Embryonic facial prominence (tissue), 1 donor: ENCODE results near the gene SYNE1.

Experiments used
- DNase-seq: peaks from one replicate; pipeline ENCODE4 v3.0.0-alpha.2; 2016; ENCODE audit errors: extremely low spot score

SYNE1 gene

GRCh38 chr6:152184573-152184916, 452.6 kb downstream of the SYNE1 start:
- no peak for DNase-seq

DNA sequence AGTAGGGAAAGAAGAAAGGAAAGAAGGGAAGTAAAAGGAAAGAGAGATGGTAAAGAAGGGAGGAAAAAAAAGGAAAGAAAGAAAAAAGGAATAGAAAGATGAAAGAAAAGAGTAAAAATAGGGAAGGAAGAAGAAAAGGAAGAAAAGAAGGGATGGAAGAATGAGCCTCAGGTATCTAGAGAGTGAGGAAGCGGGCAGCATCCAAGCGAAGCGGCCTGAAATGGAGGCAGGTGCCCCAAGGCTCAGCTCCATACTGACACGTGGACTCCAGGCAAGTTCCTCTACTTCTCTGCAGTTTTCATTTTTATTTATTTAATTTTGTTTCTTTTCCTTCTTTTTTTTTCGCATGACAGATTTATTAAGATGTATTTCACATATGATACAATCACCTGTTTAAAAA, 456.6 kb downstream of the SYNE1 start:
- no peak for DNase-seq

DNA sequence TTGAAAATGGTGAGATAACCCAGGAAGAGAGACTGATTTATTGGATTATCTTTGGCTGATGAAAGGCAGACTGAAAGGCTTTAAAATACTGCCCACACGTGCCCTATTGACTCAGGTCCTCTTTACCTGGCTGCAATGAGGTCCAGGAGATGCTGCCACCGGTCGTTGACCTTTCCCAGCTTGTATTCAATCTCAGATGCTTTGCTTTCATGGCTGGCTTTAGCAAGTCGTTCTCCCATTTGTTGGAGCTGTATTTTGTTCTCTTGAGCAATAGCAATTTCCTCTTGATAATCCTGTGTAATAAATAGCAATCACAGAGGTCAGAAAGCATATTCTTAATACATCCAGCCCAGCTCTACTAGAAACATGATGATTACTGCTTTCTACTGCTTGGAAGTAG, 460.9 kb downstream of the SYNE1 start:
- no peak for DNase-seq

GRCh38 chr6:152173957-152174356, 463.2 kb downstream of the SYNE1 start:
- DNase-seq: no peak

- no peak for DNase-seq
Measured at GRCh38 chr6:152173321-152173720, 463.8 kb downstream of the SYNE1 start.

- no peak for DNase-seq
Measured at GRCh38 chr6:152170702-152171667, 466.2 kb downstream of the SYNE1 start.

DNA sequence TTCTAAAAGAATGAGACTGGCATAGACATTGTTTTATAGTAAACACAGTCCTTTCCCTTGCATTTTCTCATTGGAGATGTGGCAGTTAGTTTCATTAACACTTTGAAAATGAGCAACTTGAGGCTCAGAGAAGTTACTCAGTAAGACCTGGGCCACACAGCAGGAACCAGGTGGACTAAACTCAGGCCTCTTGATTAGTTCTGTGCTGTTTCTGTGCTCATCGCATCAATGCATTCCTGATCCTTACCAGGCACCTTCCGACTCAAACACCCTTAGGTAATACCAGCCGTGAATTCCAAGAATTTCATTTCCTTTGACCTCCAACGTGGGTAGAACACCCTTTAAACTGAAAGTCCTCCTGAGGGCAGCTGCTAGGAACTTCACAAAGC, 466.9 kb downstream of the SYNE1 start:
- DNase-seq: no peak

DNA sequence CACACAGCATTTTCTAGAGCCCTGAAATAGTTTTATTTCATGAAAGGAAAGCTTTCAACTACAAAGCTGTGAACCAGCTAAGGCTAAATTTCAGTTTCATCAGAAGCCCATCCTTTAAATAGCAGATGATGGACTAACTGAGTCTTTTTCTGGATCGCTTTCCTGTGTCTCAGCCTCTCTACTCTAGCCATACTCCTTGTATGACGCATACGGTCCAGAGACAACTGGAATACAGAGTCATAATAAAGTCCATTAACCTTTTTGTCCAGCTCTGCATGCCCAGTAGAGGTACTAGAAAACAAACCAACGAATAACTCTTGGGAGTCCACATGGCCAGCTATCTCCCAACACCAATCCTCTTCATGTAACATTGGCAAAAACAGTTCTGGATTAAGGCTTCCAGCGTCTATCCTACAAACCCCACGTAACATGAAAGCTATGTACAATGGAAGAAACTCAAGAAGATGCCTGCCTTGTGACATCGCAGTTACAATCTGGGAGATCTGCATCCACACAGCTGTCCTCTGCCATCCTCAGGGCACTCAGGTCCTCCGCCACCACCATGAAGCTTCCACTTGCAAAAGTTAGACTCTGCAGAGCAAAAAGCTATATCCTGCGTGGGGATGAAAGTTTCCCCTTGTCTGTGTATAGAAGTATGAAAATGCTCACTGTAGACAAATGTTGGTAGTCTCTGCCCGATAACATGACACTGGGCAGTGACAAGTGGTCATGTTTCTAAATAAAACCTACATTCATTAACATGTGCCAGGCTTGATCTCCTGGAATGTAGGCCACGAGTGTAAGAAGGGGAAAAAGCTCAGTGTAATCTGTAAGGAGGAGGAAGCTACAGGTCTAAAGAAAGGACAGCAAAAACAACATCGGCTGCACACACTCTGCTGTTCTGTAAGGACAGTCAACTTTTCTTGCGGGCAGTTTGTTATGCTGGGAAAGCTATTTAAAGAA, 469.2 kb downstream of the SYNE1 start:
- DNase-seq: no peak

DNA sequence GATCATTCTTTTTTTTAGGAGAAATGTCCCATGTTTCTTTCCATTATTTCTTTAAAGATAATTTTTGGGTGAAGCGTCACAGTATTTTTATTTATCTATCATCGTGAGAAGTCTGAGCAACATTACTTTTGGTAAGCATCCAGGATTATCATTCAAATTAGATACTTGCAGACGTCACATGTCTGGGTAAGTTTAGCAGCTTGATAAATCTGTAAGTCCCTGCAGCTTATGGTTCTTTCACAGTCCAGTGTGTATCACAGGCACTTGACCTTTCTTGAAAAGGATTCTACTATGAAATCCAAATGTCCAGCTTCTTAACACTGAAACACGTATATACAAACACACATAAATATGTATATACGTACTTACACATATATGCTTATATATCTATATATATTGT, 470.3 kb downstream of the SYNE1 start:
- no peak for DNase-seq

- no peak for DNase-seq
Measured at GRCh38 chr6:152166497-152166896, 470.7 kb downstream of the SYNE1 start.

DNA sequence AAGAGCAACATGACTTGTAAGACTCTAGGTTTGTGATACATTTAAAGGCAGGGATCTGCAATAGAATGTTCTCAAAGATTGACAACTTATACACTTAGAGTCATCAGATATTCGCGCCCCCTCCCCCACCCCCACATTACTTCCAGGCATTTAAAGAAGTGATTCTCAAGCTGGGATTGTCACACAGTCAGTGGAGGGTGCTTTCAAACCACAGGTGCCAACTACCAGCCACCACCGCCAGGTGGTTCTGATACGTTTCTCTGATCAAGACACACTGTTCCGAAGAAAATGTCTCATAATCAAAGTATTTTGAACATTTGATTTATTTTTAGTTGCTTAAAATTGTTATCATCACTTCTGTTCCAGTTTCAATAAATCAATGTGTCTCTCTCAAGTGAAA, 472.2 kb downstream of the SYNE1 start:
- DNase-seq: no peak

DNA sequence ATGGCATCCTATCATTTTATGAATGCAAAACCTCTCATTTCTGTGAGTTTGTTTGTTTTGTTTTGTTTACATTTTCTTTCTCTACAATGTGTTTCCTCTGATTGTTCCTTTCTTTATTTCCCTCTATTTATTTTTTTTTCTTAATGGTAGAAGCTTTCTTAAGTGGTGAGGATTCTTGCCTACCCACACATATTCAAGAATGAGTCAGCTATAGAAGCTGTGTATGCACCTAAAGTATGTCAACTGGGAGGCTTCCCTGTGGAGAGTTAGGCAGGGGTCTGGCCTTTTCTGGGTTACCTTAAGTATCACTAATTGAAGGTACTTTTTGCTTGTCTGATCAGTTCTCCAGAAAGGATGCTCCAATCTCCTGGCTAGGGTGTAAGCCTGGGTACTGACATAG, 475.7 kb downstream of the SYNE1 start:
- no peak for DNase-seq

DNA sequence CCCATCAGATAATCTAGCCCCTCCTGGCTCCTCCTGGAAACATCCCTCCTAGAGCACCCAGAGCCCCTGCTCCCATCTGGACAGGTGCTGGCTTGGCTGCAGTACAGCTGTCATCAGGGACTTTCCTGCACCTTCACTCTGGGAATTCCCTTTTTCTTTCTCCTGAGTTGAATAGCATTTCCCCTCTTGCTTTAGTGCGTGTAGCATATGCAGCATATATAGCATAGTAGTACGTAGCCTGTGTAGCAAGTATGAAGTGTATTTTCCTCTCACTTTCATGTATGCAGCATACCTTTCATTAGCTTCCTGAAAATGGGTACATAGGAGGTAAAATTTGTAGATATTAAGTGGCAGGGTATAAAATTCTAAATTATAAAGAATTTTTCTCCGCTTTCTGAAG, 476.8 kb downstream of the SYNE1 start:
- DNase-seq: no peak

- no peak for DNase-seq
Measured at GRCh38 chr6:152155792-152156191, 481.4 kb downstream of the SYNE1 start.

GRCh38 chr6:152154559-152155356, 482.4 kb downstream of the SYNE1 start:
- no peak for DNase-seq

GRCh38 chr6:152151920-152152319, 485.2 kb downstream of the SYNE1 start:
- no peak for DNase-seq

DNA sequence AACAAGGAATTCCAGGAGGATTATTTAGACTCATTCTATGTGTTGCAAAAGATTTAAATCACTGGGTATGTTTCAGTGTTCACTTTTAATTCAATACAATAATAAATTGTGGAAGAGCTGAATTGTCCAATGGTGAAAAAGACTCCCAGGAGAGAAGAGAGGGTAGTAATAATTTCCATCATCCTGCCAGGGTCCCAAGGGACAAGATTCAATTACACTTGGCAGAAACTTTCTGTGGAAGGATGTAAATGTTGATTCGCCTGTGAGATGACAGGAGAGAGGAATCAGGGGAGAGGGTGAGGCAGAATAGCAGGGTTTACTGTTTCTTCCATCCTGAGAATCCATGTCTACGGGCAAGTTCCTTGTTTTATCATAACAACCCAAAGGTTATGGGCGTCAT, 487.0 kb downstream of the SYNE1 start:
- no peak for DNase-seq

DNA sequence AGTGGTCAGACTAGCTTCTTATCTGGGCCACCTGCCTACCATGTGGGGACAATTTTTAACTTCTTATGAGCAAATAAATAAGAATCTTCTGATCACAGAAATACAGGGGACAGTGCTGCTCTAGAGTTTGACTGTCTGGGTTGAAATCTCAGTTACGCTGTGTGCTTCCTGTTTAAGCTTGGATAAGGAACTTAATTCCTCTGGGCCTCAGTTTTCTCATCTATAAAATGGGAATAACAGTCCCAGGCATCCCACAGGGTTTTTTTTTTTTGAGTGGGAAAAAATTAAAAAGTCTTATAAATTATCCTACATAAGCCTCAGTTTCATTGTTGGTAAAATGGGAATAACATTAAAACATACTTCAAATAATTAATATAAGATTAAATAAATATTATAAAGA, 488.8 kb downstream of the SYNE1 start:
- DNase-seq: no peak

GRCh38 chr6:152147269-152147668, 489.9 kb downstream of the SYNE1 start:
- DNase-seq: no peak

DNA sequence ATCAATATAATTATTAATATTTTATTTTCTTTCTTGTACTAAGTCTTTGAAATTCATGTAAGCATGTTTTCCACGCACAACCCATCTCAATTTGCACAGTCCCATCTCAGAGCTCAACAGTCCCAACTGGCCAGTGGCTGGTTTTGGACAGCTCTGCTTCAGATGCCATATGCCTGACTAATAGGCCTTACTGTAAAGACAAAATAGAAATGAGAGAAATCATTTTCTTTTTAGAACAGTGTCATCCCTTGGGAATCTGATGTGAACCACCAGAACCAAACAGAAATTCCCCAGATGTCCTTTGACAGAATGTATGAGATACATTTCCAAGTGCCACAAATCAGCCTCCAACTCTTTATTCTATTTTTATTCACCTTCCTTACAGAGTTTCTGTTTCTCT, 490.8 kb downstream of the SYNE1 start:
- DNase-seq: no peak

DNA sequence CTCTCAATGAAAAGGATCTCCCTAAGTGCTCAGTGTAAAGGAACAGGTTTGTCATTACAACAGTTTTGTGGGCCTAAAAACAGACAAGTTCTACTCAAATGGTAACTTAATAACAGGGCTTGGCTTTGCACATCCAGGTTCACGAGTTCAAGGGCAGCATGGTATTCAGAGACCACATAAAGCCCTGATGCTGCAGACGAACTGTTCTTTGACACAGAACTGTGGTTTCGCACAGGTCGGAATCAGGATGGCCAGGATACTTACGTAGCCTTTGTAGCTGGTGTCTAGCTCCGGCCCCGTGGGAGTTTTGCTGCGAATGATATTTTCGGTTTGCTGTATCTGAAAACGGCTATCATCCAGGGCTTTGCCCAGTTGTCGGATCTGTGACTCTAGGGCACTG, 493.8 kb downstream of the SYNE1 start:
- no peak for DNase-seq

DNA sequence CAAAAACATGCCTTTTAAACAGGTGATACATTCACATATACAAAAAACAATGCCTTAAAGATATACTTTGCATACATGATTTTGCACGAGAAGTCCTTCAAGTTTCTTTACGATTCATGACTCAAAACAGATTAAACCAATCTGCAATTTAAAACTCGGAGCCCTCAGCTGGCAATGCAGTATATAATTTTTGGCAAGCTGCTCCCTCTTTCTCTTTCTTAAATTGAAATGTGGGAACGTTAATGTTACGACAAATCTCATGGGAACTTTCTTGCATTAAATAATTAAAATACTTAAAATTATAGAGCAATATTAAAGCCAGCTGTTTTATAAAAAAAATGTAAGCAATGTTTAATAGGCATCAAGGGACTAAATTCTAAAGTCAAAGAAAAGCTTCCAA, 495.1 kb downstream of the SYNE1 start:
- no peak for DNase-seq
